K562 (cell line): ENCODE results near the gene ZNF652. TPM values are rescaled to one million over a fixed set of nuclear protein-coding genes. Genes with fewer than 3 reads are reported as not detected.

ENCODE experiments used
- ATAC-seq: fragments of 200-7000 bp; cut with Tn5 transposase; 3 replicates; pipeline ENCODE4 v1.9.1; 2020; ENCODE audit warnings: moderate library complexity
- BruUV-seq: library from RNA; stranded (reverse); fragments of 400-500 nt; replicated peaks from 2 replicates; lab custom pipeline; 2021; lab: Mats Ljungman, UMichigan
- CTCF ChIA-PET: fragments of 300-600 bp; formaldehyde crosslinking; extraction: SDS; loops from one replicate; lab custom pipeline; 2021; ENCODE audit warnings: low intra/inter-chr PET ratio; lab: Yijun Ruan, JAX
- POLR2A ChIA-PET: fragments of 300-600, 350-650 bp; sonication (Branson Sonifier 250); formaldehyde crosslinking; extraction: SDS; loops from one replicate; lab custom pipeline; 2021; ENCODE audit warnings: antibody characterized with exemption, inconsistent platforms; lab: Yijun Ruan, JAX
- DNase-seq, 4 experiments: peaks; one replicate each; pipeline versions ENCODE4 v3.0.0 to v3.0.0-alpha.2; 2011 to 2018; ENCODE audit warnings: low spot score in 3 of 4, mixed read lengths in 3 of 4; ENCODE audit errors: extremely low read depth in 1 of 4
- FAIRE-seq: peaks from 2 replicates; lab custom pipeline; 2011; peaks lifted over from hg19 to GRCh38; lab: Jason Lieb, UNC
- H2AFZ ChIP-seq: 2 replicates; pipeline ENCODE4 v1.6.0; 2011; ENCODE audit warnings: low read depth, low read length, control low read depth, inconsistent platforms
- H3K27ac ChIP-seq: fragments of 200-600 bp; 3 replicates; pipeline ENCODE4 v1.8.0; 2011; ENCODE audit warnings: low read depth, mild to moderate bottlenecking, control low read depth, inconsistent platforms, low read length, moderate library complexity, mixed read lengths; ENCODE audit errors: extremely low read depth
- H3K27me3 ChIP-seq, 2 experiments: fragments of 300-600 bp in 1 of 2; 2 replicates in 1 of 2; 3 replicates in 1 of 2; pipeline versions ENCODE4 v1.6.0 to v1.8.0; 2011; ENCODE audit warnings: inconsistent platforms in 2 of 2, low read length in 2 of 2, mild to moderate bottlenecking in 1 of 2, mixed read lengths in 1 of 2, moderate library complexity in 1 of 2; ENCODE audit not compliant: control insufficient read depth in 2 of 2, insufficient read depth in 2 of 2
- H3K36me3 ChIP-seq: fragments of 300-600 bp; 3 replicates; pipeline ENCODE4 v1.8.0; 2011; ENCODE audit warnings: mild to moderate bottlenecking, low read length, inconsistent platforms; ENCODE audit not compliant: control insufficient read depth, insufficient read depth
- H3K4me1 ChIP-seq, 2 experiments: fragments of 200-600 bp in 1 of 2; replicated peaks in 1 of 2; 2 replicates in 1 of 2; 3 replicates in 1 of 2; pipeline versions ENCODE4 v1.5.1 to v1.8.0; 2011; ENCODE audit warnings: inconsistent platforms in 2 of 2, low read length in 2 of 2, mild to moderate bottlenecking in 1 of 2, mixed read lengths in 1 of 2, moderate library complexity in 1 of 2; ENCODE audit not compliant: control insufficient read depth in 2 of 2, insufficient read depth in 2 of 2
- H3K4me2 ChIP-seq: 2 replicates; pipeline ENCODE4 v1.6.1; 2011; ENCODE audit warnings: low read length, control low read depth, inconsistent platforms, mixed read lengths; ENCODE audit not compliant: insufficient read depth
- H3K4me3 ChIP-seq: fragments of 200-600 bp; sonication (generic), shearing (Covaris generic); 2 replicates; pipeline ENCODE4 v1.5.1; 2016; ENCODE audit warnings: control low read depth, inconsistent platforms
- H3K79me2 ChIP-seq: fragments of 200-600 bp; 3 replicates; pipeline ENCODE4 v1.8.0; 2011; ENCODE audit warnings: low read length, inconsistent platforms; ENCODE audit not compliant: control insufficient read depth, insufficient read depth
- H3K9ac ChIP-seq, 2 experiments: 2 replicates each; pipeline versions ENCODE4 v1.6.0 to v1.6.1; 2011; ENCODE audit warnings: low read depth in 2 of 2, low read length in 2 of 2, control low read depth in 1 of 2, inconsistent platforms in 1 of 2, mild to moderate bottlenecking in 1 of 2, mixed read lengths in 1 of 2; ENCODE audit not compliant: insufficient read depth in 1 of 2
- H3K9me1 ChIP-seq: one replicate; pipeline ENCODE4 v1.6.0; 2011; ENCODE audit warnings: inconsistent platforms, mild to moderate bottlenecking, low read length, moderate library complexity; ENCODE audit not compliant: control insufficient read depth, insufficient read depth
- H3K9me3 ChIP-seq: replicated peaks from 2 replicates; pipeline ENCODE4 v1.5.1; 2011; ENCODE audit warnings: low read depth, low read length, inconsistent platforms; ENCODE audit not compliant: control insufficient read depth, insufficient read depth
- H4K20me1 ChIP-seq: replicated peaks from 2 replicates; pipeline ENCODE4 v1.6.1; 2011; ENCODE audit warnings: low read length, inconsistent platforms, mixed read lengths; ENCODE audit not compliant: control insufficient read depth, insufficient read depth
- JUND ChIP-seq, 2 experiments: IDR thresholded peaks; 2 replicates in 1 of 2; 3 replicates in 1 of 2; pipeline ENCODE4 v1.6.1; 2011; ENCODE audit warnings: borderline replicate concordance in 2 of 2, low read depth in 2 of 2, low read length in 2 of 2, improper control_type of control experiment in 1 of 2, missing biosample characterization in 1 of 2, missing genetic modification characterization in 1 of 2, missing genetic modification reagents in 1 of 2
- ZFP91 ChIP-seq: sonication (generic); formaldehyde crosslinking; IDR thresholded peaks from 2 replicates; pipeline ENCODE4 v1.8.0; 2022; ENCODE audit warnings: mild to moderate bottlenecking, missing genetic modification reagents
- WGBS: fragments of 100-300 bp; shearing (Covaris generic); methylation state at CpG from one replicate; pipeline ENCODE4 v1.1.6; 2016; ENCODE audit warnings: low coverage, mixed read lengths; ENCODE audit not compliant: insufficient coverage; ENCODE audit errors: missing lambda C conversion rate; 5-methylcytosine and 5-hydroxymethylcytosine counted together
- in situ Hi-C: fragments of 300-500 bp; cut with MboI; formaldehyde crosslinking; loops from 4 replicates; pipeline ENCODE4 v1.15.0; 2018; ENCODE audit warnings: inconsistent platforms, mixed read lengths
- intact Hi-C: fragments of 100-400 bp; cut with micrococcal nuclease; formaldehyde crosslinking; loops from 2 replicates; pipeline ENCODE4 v1.14.2; 2022
- polyA plus RNA-seq, 8 experiments: library from polyadenylated mRNA; depleted of rRNA in 4 of 8; stranded (reverse) in 5 of 8; unstranded in 3 of 8; fragments of >200 nt; fragmentation: Nextera tagmentation in 2 of 8; fragmentation: Illumina TruSeq in 1 of 8; extraction: Ambion mirVana in 2 of 8; extraction: Trizol in 1 of 8; gene quantifications; 2 replicates each; pipeline versions ENCODE4 v1.2.1 to v1.2.3, GENCODE V29; 2011 to 2014; ENCODE audit warnings: inconsistent platforms in 1 of 8, missing spikeins in 1 of 8
- total RNA-seq, 7 experiments: library from RNA; depleted of rRNA in 6 of 7; stranded (reverse); fragments of >200 nt in 6 of 7; fragmentation: Illumina TruSeq in 2 of 7; extraction: Trizol in 2 of 7; gene quantifications; 2 replicates each; pipeline versions ENCODE4 v1.2.1 to v1.2.3, GENCODE V29; 2011 to 2021; ENCODE audit warnings: low replicate concordance in 1 of 7

Gene ZNF652
- total and polyA plus RNA-seq, 9 of the 15 experiments (the other 6 are each of a cell fraction or from before 2014, with no cell fraction given), result 5.1 to 15.5 (median 7.8) TPM

DNA sequence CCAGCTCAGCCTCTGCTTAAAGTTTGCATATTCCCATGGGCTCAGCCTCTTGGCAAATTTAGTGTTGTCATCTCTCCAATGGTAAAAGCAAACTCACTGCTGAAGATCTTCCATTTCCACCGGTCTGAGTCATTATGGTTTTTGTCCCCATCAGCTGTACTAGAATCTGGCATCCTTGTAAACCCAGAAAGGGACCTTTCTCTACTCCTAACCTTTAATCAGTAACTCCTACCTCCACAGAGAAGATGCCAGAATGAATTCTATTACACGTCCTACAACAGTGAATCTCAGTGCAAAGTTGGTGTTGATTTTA is 45.8 kb downstream of the ZNF652 start:
- Histone ChIP-seq H2AFZ (no peak overlapping the region), H3K4me1 (no peaks in the 10 kb centered on the region), H3K9ac (no peak overlapping the region), H3K36me3 (peaks cover 17% of the 10 kb centered on the region; the same call in 2 of the 3 replicates), H3K9me3 (no peaks in the 10 kb centered on the region), H4K20me1 (no peaks in the 10 kb centered on the region), H3K79me2 (no peaks in the 10 kb centered on the region), H3K27me3 (no peaks in the 10 kb centered on the region), H3K9me1 (no peaks in the 10 kb centered on the region), H3K4me2 (no peak overlapping the region), H3K4me3 (no peak overlapping the region), H3K27ac (no peak overlapping the region)
- no peak for TF ChIP-seq JUND (IDR thresholded peaks at IDR 0.05; ENCODE audit: borderline replicate concordance, low read depth, low read length)
- TF ChIP-seq JUND (tag; IDR thresholded peaks at IDR 0.05; ENCODE audit: borderline replicate concordance, low read depth, low read length), result 0 out of 3 replicates have a peak, but pooled peaks have one; percentile 17
- no peak for TF ChIP-seq ZFP91 (CRISPR knock-in tag)
- FAIRE-seq (no peak), DNase-seq (no peak), ATAC-seq (no peak)
- ChIA-PET CTCF (interaction anchor here (0.7 to 3.3 kb wide), 7 partner anchors 19 to 241 kb away, joined by 3 to 83 read pairs (median 4); no protein-coding TSS in a partner anchor), POLR2A (interaction anchor here (0.6 to 1.5 kb wide), 3 partner anchors 19 to 34 kb away, joined by 3 to 8 read pairs (median 3); no protein-coding TSS in a partner anchor)
- WGBS, result 39% methylated on average over 2 of the region's 2 CpGs
- in situ Hi-C loops, result loop anchor here (5.0 kb wide), 1 partner anchor 71 kb away; no protein-coding TSS in a partner anchor
- intact Hi-C loops, result loop anchor here (5.0 kb wide), 1 partner anchor 241 kb away; no protein-coding TSS in a partner anchor
- BruUV-seq, result no TSS peak
